Measurements from ENCODE around the gene ATXN7L1.
A peak's percentile ranks its signal among the peaks of the same experiment; 100 is the strongest.

ATXN7L1 gene

DNA sequence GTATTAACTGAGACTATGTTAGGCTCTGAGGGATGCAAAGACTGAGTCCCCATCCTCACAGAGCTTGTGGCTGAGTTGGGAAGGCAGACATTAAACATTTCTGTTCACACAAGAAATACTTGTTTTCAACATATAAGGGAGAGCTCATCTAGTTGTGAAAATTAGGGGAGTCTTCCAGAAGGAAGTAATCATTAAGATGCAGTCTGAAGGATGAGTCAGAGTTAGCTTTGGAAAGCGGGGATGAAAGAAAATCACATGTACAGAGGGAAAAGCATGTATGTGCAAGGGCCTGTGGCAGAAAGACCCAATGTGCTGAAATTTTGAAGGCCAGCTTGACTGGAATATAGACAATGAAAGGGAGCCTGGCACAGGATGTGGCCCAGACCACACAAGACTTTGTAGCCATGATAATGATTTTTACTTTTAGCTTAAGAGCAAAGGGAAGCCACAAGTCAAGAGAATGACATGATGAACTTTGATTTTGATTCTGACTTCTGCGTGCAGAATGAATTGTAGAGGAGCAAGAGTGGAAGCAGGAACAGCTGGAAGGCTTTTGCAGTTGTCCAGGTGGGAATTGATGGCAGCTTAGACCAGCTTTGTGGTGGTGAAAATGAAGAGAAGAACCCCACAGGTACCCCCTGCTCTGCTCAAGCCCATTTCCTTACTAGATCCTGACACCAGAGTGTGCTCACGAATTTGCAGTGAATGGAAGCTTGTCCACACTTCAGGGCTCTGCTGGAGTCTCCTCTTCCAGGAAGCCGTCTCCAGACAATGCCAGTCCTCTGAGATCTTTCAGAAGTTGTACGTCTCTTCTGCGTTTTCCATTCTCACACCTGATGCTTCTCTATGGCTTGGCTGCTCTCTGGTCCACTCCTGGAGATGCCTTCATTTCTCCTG is 115.6 kb downstream of the ATXN7L1 start:
- DNase-seq (peak in 2 of 3 experiments; percentile 6 to 33), ATAC-seq (replicated peaks) (peak; percentile 90)
- peak overlapping the region in 1 of 2 donors; percentile 2 for H3K4me3 Mint-ChIP-seq
- peaks cover 30 to 47% of the 10 kb centered on the region in 2 donors for H3K4me1 Mint-ChIP-seq (ENCODE audit: low read depth in 2 of 2)
- H3K27ac Mint-ChIP-seq = peak overlapping the region in 1 of 2 donors; percentile 39
- H3K27me3 Mint-ChIP-seq = no peaks in the 10 kb centered on the region
- H3K9me3 Mint-ChIP-seq = no peaks in the 10 kb centered on the region
- H3K36me3 Mint-ChIP-seq (ENCODE audit: insufficient read depth) = no peaks in the 10 kb centered on the region

DNA sequence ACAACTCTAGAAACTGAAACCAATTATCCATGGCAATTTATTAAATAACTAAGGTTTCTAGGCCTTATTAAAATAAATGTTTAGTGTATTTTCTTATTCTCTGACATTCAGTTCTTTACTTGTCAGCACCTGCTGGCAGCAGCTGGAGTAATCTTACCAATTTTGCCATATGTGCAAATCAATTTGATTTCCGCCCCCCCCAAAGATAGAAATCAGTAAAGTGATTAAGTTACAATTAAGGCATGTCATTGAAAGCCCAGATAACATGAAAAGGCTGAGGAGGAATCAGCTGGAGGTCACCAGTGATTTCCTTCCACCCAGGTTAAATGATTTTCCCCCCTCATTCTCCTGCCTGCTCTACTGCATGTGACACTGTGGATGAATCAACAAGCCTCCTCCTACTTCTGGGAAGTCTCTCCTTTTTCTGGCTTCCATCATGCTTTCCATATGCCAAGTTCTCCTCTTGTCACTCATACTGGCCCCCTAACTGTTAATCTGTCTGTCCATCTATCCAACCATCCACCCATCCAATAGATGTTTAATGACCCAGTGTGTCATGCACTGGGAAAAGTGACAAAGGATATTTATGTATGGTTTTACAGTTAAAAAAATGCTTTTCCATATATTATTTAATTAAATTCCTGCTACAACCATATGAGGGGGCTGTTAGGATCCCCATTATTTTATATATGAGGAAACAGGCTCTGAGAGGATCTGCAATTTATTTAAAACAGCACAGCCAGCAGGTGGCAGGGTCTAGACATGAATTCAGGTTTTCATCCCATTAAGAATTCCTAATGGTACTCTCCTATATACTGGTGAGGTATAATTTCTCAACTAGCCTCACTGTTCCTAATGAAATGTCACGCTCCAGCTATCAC is 116.5 kb downstream of the ATXN7L1 start:
- peaks cover 25 to 38% of the 10 kb centered on the region in 2 donors for H3K4me1 Mint-ChIP-seq (ENCODE audit: low read depth in 2 of 2)
- peak overlapping the region; percentile 18 to 39 for H3K27ac Mint-ChIP-seq
- H3K27me3 Mint-ChIP-seq = no peaks in the 10 kb centered on the region
- H3K4me3 Mint-ChIP-seq = peak overlapping the region in 1 of 2 donors; percentile 2
- DNase-seq (peak in 1 of 3 experiments; percentile 5), ATAC-seq (replicated peaks) (peak; percentile 29)
- no peaks in the 10 kb centered on the region for H3K9me3 Mint-ChIP-seq
- H3K36me3 Mint-ChIP-seq (ENCODE audit: insufficient read depth) = no peaks in the 10 kb centered on the region

DNA sequence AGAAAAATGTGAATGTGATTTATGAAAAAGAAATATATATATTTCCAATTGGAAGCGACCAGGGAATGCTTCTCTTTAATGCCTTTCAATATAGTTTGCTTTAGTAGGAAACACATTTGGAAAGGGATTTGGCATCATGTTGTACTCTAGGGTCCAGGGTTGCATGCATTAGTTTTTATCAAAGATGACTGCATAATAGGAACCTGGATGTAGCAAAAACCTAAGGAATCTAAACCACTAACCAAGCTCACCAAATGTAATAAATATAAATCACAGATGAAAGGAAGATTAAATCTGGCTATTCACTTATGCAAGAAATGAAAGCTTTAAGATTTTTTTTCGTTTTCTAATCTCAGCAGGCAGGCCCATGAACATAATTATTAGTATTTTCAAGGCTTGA is 120.0 kb downstream of the ATXN7L1 start:
- ATAC-seq (replicated peaks) (no peak), DNase-seq (no peak)
- H3K9me3 Mint-ChIP-seq = no peaks in the 10 kb centered on the region
- H3K4me1 Mint-ChIP-seq (ENCODE audit: low read depth in 2 of 2) = peaks cover 19 to 27% of the 10 kb centered on the region in 2 donors
- no peaks in the 10 kb centered on the region for H3K36me3 Mint-ChIP-seq (ENCODE audit: insufficient read depth)
- H3K27me3 Mint-ChIP-seq = no peaks in the 10 kb centered on the region
- no peak overlapping the region for H3K4me3 Mint-ChIP-seq
- H3K27ac Mint-ChIP-seq = no peak overlapping the region

DNA sequence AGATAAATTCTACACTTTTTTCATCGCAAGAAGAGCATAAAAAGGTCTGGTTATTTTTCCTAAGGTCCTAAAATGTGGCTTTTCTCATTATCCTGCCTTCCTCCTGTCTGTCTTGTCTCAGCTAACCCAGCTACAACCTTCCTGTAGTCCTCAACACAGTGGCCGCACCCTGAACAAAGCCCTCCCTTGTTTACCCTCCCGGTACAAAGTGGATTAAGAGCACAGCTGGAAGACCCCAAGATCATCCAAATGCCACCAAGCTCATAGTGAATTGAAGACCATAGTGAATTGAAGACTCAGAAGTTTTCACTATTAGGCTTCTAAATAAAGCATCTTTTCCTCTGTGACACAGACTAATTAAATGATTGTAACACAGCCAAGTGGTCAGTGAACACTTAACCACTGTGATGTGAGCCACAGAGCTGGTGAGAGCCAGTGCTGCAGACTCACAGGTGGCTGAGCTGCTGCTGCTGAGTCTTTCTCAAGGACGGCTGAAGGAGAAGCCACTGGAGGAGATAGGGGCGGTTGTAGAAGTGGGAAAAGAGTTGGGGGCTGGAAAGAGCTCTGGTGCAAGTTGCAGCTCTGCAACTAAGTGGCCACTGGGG is 123.6 kb downstream of the ATXN7L1 start:
- Mint-ChIP-seq H3K4me3 (no peak overlapping the region), H3K9me3 (no peaks in the 10 kb centered on the region), H3K27me3 (no peaks in the 10 kb centered on the region), H3K36me3 (ENCODE audit: insufficient read depth) (no peaks in the 10 kb centered on the region), H3K4me1 (ENCODE audit: low read depth in 2 of 2) (peaks cover 0 to 4% of the 10 kb centered on the region in 2 donors), H3K27ac (peak overlapping the region in 1 of 2 donors; percentile 64)
- ATAC-seq (replicated peaks) (no peak), DNase-seq (no peak)

DNA sequence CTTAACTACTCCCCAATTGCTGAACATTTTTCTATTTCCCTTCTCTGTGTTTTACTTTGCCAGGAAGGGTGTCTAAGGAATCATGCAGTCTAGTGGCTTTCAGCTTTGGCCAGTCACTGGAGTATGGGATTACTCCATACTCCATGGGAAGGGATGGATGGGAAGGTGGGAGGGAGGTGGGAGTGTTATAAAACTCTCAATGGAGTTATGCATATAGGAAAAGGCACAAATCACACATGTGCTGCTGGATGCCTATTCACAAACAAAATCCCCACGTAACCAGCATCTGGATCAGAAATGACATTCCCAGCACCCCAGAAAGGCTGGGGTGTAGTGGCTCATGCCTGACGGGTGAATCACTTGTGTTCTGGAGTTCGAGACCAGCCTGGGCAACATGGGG is 125.3 kb downstream of the ATXN7L1 start:
- no peak overlapping the region for H3K4me3 Mint-ChIP-seq
- no peak for ATAC-seq (replicated peaks)
- H3K9me3 Mint-ChIP-seq = no peaks in the 10 kb centered on the region
- no peak overlapping the region for H3K27ac Mint-ChIP-seq
- H3K4me1 Mint-ChIP-seq (ENCODE audit: low read depth in 2 of 2) = peaks cover 0 to 4% of the 10 kb centered on the region in 2 donors
- H3K36me3 Mint-ChIP-seq (ENCODE audit: insufficient read depth) = no peaks in the 10 kb centered on the region
- DNase-seq = no peak
- H3K27me3 Mint-ChIP-seq = peaks cover 0 to 4% of the 10 kb centered on the region in 2 donors

DNA sequence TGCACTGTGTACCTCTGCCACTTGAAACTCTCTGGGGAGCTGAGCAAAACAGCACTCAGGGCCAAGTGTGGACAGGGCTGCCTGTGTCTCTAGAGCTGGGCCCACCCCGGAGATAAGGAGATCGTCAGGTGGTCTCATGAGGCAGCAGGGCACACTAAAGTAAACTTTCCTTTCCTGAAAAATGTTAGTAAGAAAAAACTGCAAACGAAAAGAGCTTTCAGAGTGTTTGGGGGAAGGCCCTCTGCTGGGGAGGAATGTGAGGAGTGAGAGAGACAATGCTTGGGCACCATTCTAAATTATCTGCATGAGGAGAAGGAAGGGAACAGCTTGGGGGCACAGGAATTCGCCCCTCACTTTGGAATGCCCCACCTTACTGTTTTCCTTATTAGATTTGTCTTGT is 127.7 kb downstream of the ATXN7L1 start:
- no peak for ATAC-seq (replicated peaks)
- Mint-ChIP-seq H3K27me3 (peaks cover 0 to 6% of the 10 kb centered on the region in 2 donors), H3K4me1 (ENCODE audit: low read depth in 2 of 2) (peaks cover 0 to 4% of the 10 kb centered on the region in 2 donors), H3K4me3 (no peak overlapping the region), H3K9me3 (no peaks in the 10 kb centered on the region), H3K36me3 (ENCODE audit: insufficient read depth) (no peaks in the 10 kb centered on the region), H3K27ac (peak overlapping the region in 1 of 2 donors; percentile 21)
- no peak for DNase-seq

DNA sequence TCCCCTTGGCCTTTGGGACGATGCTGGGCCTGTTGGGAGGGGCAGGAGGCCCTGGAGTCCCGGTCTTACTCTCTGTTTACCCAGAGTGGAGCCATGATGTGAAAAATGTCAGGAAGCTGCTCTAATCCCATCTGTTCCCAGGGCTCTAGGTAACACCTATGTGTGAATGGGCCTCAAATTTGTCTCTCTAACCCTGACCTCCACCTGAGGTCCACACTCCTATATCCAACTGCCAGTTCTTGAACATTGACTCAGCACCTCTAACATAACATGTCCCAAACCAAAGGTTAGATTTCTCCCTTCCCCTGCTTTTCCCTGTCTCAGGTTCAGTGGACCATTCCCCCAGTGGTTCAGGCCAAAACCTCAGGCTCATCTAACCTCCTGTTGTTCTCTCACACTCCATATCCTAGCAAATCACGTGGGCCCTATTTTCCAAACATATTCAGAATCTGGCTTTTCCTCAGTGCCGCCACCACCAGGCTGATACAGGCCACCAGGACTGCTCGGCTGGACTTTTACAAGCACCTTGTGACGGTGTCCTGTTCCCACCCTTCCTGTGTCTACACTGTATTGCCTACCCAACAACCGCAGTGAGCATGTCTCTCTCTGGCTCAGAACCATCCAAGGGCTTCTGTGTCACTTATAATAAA is 130.6 kb downstream of the ATXN7L1 start:
- no peak for ATAC-seq (replicated peaks)
- H3K4me3 Mint-ChIP-seq = no peak overlapping the region
- no peak overlapping the region for H3K27ac Mint-ChIP-seq
- H3K4me1 Mint-ChIP-seq (ENCODE audit: low read depth in 2 of 2) = peaks cover 5% of the 10 kb centered on the region in 2 donors
- DNase-seq = no peak
- no peaks in the 10 kb centered on the region for H3K9me3 Mint-ChIP-seq
- no peaks in the 10 kb centered on the region for H3K36me3 Mint-ChIP-seq (ENCODE audit: insufficient read depth)
- H3K27me3 Mint-ChIP-seq = peaks cover 0 to 6% of the 10 kb centered on the region in 2 donors

DNA sequence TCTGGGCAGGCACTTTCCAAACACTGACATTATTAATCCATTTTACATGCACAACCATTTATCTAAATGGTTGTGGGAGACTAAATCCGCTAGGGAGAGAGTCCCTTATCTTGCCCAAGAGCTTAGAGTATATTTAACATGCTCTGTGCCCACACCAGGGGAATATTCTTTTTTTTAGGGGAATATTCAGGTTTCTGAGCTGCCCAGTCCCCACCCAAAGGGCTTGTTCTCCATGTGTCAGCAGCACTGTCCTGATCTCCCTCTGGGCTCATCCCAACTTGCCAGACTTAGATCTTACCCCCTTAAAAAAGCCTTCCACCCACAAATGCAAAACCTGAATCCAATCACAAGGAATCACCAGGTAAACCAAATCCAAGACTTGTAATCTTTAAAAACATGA is 132.1 kb downstream of the ATXN7L1 start:
- Mint-ChIP-seq H3K9me3 (no peaks in the 10 kb centered on the region), H3K27me3 (peaks cover 0 to 6% of the 10 kb centered on the region in 2 donors), H3K27ac (no peak overlapping the region), H3K4me1 (ENCODE audit: low read depth in 2 of 2) (peaks cover 11 to 18% of the 10 kb centered on the region in 2 donors), H3K4me3 (no peak overlapping the region), H3K36me3 (ENCODE audit: insufficient read depth) (no peaks in the 10 kb centered on the region)
- ATAC-seq (replicated peaks) = no peak
- no peak for DNase-seq

DNA sequence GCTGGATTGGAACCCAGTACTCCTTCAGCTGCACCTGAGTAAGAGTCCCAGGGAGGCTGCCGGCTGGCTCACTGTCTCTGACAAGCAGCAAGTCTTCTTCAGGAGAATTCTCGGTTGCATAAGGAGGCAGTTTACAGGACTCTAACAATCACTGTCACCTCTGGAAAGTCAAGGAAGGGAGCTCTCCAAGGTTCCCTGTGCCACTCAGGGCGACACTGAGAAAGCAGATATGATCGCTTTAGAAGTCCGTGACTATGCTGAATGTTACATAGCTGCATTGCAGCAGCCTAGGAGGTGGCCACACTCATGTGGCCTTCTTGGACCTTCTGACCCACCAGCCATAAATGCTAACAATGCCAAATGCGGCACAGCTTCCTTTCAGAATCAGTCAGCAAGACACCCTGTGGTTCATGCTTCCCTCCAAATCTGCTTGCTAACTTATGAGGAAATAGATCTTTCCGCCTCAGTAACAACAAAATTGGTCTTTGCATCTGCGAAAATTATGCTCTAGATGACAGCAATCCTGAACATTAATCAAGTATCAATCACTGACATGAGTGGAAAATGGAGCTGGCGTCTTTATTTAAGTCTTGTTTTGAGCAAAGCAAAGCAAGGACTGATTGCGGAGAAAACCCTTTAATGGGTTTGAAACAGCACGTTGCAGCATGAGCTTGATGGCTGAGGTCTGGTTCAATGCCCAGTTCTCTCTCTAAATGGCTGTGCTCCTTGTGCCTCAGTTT is 132.9 kb downstream of the ATXN7L1 start:
- Mint-ChIP-seq H3K27ac (no peak overlapping the region), H3K36me3 (ENCODE audit: insufficient read depth) (no peaks in the 10 kb centered on the region), H3K27me3 (peaks cover 0 to 6% of the 10 kb centered on the region in 2 donors), H3K4me3 (no peak overlapping the region), H3K4me1 (ENCODE audit: low read depth in 2 of 2) (peaks cover 11 to 20% of the 10 kb centered on the region in 2 donors), H3K9me3 (no peaks in the 10 kb centered on the region)
- ATAC-seq (replicated peaks) = no peak
- no peak for DNase-seq

DNA sequence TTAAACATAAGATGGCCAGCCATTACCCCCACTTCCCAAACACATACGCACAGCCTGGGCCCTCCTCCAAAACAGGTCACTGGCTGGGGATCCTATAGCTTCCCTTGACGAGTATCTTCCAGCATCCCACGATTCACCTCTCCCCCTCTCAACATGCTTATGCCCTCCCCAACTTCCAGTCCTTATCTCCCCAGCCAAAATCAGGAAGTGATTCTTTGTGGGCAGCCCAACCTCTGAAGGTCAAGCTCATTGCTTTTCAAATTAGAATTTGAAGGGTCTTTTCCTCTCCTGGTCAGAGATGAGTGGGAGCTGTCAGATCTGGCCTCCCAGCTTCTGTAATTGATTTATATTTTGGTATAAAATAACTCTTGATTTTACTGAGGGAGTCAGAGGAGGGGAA is 133.6 kb downstream of the ATXN7L1 start:
- no peak overlapping the region for H3K4me3 Mint-ChIP-seq
- peaks cover 0 to 6% of the 10 kb centered on the region in 2 donors for H3K27me3 Mint-ChIP-seq
- no peak for ATAC-seq (replicated peaks)
- DNase-seq = no peak
- H3K27ac Mint-ChIP-seq = no peak overlapping the region
- H3K4me1 Mint-ChIP-seq (ENCODE audit: low read depth in 2 of 2) = peaks cover 11 to 20% of the 10 kb centered on the region in 2 donors
- no peaks in the 10 kb centered on the region for H3K36me3 Mint-ChIP-seq (ENCODE audit: insufficient read depth)
- no peaks in the 10 kb centered on the region for H3K9me3 Mint-ChIP-seq

DNA sequence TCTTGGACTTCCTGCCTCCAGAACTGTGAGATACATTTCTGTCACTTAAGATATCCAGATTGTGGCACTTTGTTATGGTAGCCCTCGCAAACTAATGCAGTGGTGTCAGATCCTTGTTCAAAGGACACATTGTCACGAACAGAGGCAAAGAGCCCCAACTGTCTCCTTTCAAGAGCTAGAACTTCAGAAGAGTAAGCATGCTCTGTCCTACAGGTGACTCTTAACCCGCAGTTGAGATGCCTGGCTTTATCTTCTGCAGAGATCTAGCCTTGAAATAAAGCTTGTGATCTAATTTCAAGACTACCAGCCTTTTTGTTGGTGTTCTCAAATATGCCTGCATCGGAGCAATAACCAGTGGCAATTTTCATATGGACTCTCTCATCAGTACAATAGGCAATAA is 134.4 kb downstream of the ATXN7L1 start:
- H3K27me3 Mint-ChIP-seq = peaks cover 0 to 6% of the 10 kb centered on the region in 2 donors
- no peaks in the 10 kb centered on the region for H3K36me3 Mint-ChIP-seq (ENCODE audit: insufficient read depth)
- ATAC-seq (replicated peaks) = no peak
- H3K4me1 Mint-ChIP-seq (ENCODE audit: low read depth in 2 of 2) = peaks cover 11 to 20% of the 10 kb centered on the region in 2 donors
- H3K9me3 Mint-ChIP-seq = no peaks in the 10 kb centered on the region
- DNase-seq = no peak
- H3K27ac Mint-ChIP-seq = no peak overlapping the region
- no peak overlapping the region for H3K4me3 Mint-ChIP-seq

DNA sequence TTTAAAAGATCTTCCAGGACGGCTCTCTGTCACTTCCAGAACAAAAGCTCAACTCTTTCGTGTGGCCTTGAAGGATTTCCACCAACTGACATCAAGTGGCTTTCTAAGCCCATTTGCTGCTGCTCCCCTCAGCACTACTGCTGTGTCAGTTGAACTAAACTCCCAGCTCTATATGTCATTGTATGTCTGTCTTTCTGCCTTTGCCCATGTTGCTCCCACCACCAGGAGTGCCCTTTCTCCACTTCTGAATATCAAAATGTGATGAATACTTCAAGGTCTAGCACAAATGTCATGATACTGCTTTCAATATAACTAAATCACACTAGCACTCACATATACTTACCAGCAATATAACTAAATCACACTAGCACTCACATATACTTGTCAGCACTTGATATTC is 138.3 kb downstream of the ATXN7L1 start:
- no peaks in the 10 kb centered on the region for H3K36me3 Mint-ChIP-seq (ENCODE audit: insufficient read depth)
- ATAC-seq (replicated peaks) = no peak
- H3K27ac Mint-ChIP-seq = no peak overlapping the region
- peaks cover 0 to 2% of the 10 kb centered on the region in 2 donors for H3K9me3 Mint-ChIP-seq
- no peak overlapping the region for H3K4me3 Mint-ChIP-seq
- DNase-seq = no peak
- H3K27me3 Mint-ChIP-seq = no peaks in the 10 kb centered on the region
- H3K4me1 Mint-ChIP-seq (ENCODE audit: low read depth in 2 of 2) = peaks cover 11 to 33% of the 10 kb centered on the region in 2 donors
